Keratinocyte (primary cell): ENCODE measurements around the gene MSI1.

ENCODE experiments used
- CTCF ChIP-seq, 3 experiments: IDR thresholded peaks in 1 of 3; conservative IDR thresholded peaks in 1 of 3; optimal IDR thresholded peaks in 1 of 3; 2 replicates in 2 of 3; 3 replicates in 1 of 3; pipeline versions ENCODE3 to v1.5.1; 2011; ENCODE audit warnings: low read length in 3 of 3, mild to moderate bottlenecking in 3 of 3, moderate library complexity in 2 of 3, control low read depth in 1 of 3, inconsistent platforms in 1 of 3; ENCODE audit not compliant: insufficient read depth in 2 of 3; ENCODE audit errors: extremely low read depth in 1 of 3
- EZH2 ChIP-seq: IDR thresholded peaks from one replicate; pipeline ENCODE4 v1.6.1; 2012; ENCODE audit warnings: inconsistent platforms, mild to moderate bottlenecking, low read length, moderate library complexity

GRCh38 chr12:120390540-120391120, 21.7 kb upstream of the MSI1 start:
- TF ChIP-seq CTCF (optimal IDR thresholded peaks at IDR 0.05 in 1 of 3, IDR thresholded peaks at IDR 0.05 in 1 of 3, conservative IDR thresholded peaks at IDR 0.05 in 1 of 3; ENCODE audit: extremely low read depth in 1 of 3, insufficient read depth in 2 of 3, low read length in 3 of 3) (no peak), EZH2 (no peak)
